Hepatocyte (in vitro differentiated cells): ENCODE data around the gene UCHL3. TPM values are rescaled to one million over a fixed set of nuclear protein-coding genes. Genes with fewer than 3 reads are reported as not detected.

Experiments
- DNase-seq: peaks from one replicate; pipeline ENCODE4 v3.0.0-alpha.2; 2016; ENCODE audit warnings: low spot score
- H2AFZ ChIP-seq: fragments of 200-600 bp; sonication (generic); 2 replicates; pipeline ENCODE4 v1.6.0; 2016; ENCODE audit warnings: antibody characterized with exemption, mild to moderate bottlenecking
- H3K27ac ChIP-seq: fragments of 200-600 bp; sonication (generic); 2 replicates; pipeline ENCODE4 v1.5.1; 2016; ENCODE audit warnings: mild to moderate bottlenecking
- H3K27me3 ChIP-seq: fragments of 200-600 bp; sonication (generic); 2 replicates; pipeline ENCODE4 v1.6.1; 2016
- H3K36me3 ChIP-seq: fragments of 200-600 bp; sonication (generic); replicated peaks from 2 replicates; pipeline ENCODE4 v1.5.1; 2016; ENCODE audit warnings: low read depth; ENCODE audit not compliant: insufficient read depth
- H3K4me1 ChIP-seq: fragments of 200-600 bp; sonication (generic); 2 replicates; pipeline ENCODE4 v1.5.1; 2016; ENCODE audit warnings: mild to moderate bottlenecking, moderate library complexity; ENCODE audit not compliant: insufficient read depth
- H3K4me2 ChIP-seq: fragments of 200-600 bp; sonication (generic); 2 replicates; pipeline ENCODE4 v1.6.0; 2016
- H3K4me3 ChIP-seq: fragments of 200-600 bp; sonication (generic); 2 replicates; pipeline ENCODE4 v1.5.1; 2016; ENCODE audit warnings: mild to moderate bottlenecking
- H3K79me2 ChIP-seq: fragments of 200-600 bp; sonication (generic); 2 replicates; pipeline ENCODE4 v1.6.0; 2017; ENCODE audit warnings: mild to moderate bottlenecking
- H3K9me2 ChIP-seq: fragments of 200-600 bp; sonication (generic); replicated peaks from 2 replicates; pipeline ENCODE4 v1.6.0; 2017; ENCODE audit warnings: mild to moderate bottlenecking; ENCODE audit not compliant: insufficient read depth
- H3K9me3 ChIP-seq: fragments of 200-600 bp; sonication (generic); 2 replicates; pipeline ENCODE4 v1.5.1; 2016; ENCODE audit warnings: low read depth, mild to moderate bottlenecking
- H4K20me1 ChIP-seq: fragments of 200-600 bp; sonication (generic); 2 replicates; pipeline ENCODE4 v1.6.0; 2016; ENCODE audit warnings: mild to moderate bottlenecking; ENCODE audit not compliant: insufficient read depth, poor library complexity, severe bottlenecking
- EZH2 ChIP-seq: fragments of 200-600 bp; sonication (generic); IDR thresholded peaks from 2 replicates; pipeline ENCODE4 v1.6.1; 2016; ENCODE audit warnings: antibody characterized with exemption, mild to moderate bottlenecking, borderline replicate concordance
- EZH2phosphoT487 ChIP-seq: fragments of 200-600 bp; sonication (generic); IDR thresholded peaks from one replicate; pipeline ENCODE4 v1.6.1; 2018; ENCODE audit warnings: antibody characterized with exemption, mild to moderate bottlenecking, low read depth, moderate library complexity; ENCODE audit not compliant: unreplicated experiment, severe bottlenecking
- WGBS: methylation state at CpG from one replicate; pipeline ENCODE4 v1.1.6; 2016; ENCODE audit warnings: low lambda C conversion rate; ENCODE audit errors: missing lambda C conversion rate; 5-methylcytosine and 5-hydroxymethylcytosine counted together
- polyA plus RNA-seq: library from polyadenylated mRNA; unstranded; fragments of >200 nt; fragmentation: Nextera tagmentation; extraction: Ambion mirVana; gene quantifications from 2 replicates; pipeline ENCODE4 v1.2.1, GENCODE V29; 2016
- total RNA-seq: library from RNA; depleted of rRNA; stranded (reverse); fragments of >200 nt; gene quantifications from 2 replicates; pipeline ENCODE4 v1.2.3, GENCODE V29; 2014
- TF ChIP-seq, protein P1 (sequence below): fragments of 200-600 bp; sonication (generic); IDR thresholded peaks from 2 replicates; pipeline ENCODE4 v1.5.1; 2016; ENCODE audit warnings: antibody characterized with exemption, mild to moderate bottlenecking; ENCODE audit not compliant: poor library complexity

UCHL3 gene
- total and polyA plus RNA-seq, 2 experiments from 2014 or later = 42.0 to 77.5 TPM

- H2AFZ ChIP-seq = no peak overlapping the region
- H3K9me2 ChIP-seq = no peaks in the 10 kb centered on the region
- H3K4me2 ChIP-seq = no peak overlapping the region
- H3K27me3 ChIP-seq = no peaks in the 10 kb centered on the region
- H3K4me3 ChIP-seq = no peak overlapping the region
- no peaks in the 10 kb centered on the region for H3K4me1 ChIP-seq
- H4K20me1 ChIP-seq = no peaks in the 10 kb centered on the region
- H3K79me2 ChIP-seq = no peaks in the 10 kb centered on the region
- DNase-seq = no peak
- H3K9me3 ChIP-seq = peaks cover 3% of the 10 kb centered on the region
- WGBS = 97% methylated on average over 3 of the region's 3 CpGs
- TF ChIP-seq EZH2 (no peak), EZH2phosphoT487 (no peak)
- TF ChIP-seq, protein P1, sequence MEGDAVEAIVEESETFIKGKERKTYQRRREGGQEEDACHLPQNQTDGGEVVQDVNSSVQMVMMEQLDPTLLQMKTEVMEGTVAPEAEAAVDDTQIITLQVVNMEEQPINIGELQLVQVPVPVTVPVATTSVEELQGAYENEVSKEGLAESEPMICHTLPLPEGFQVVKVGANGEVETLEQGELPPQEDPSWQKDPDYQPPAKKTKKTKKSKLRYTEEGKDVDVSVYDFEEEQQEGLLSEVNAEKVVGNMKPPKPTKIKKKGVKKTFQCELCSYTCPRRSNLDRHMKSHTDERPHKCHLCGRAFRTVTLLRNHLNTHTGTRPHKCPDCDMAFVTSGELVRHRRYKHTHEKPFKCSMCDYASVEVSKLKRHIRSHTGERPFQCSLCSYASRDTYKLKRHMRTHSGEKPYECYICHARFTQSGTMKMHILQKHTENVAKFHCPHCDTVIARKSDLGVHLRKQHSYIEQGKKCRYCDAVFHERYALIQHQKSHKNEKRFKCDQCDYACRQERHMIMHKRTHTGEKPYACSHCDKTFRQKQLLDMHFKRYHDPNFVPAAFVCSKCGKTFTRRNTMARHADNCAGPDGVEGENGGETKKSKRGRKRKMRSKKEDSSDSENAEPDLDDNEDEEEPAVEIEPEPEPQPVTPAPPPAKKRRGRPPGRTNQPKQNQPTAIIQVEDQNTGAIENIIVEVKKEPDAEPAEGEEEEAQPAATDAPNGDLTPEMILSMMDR = no peak
- H3K36me3 ChIP-seq = no peaks in the 10 kb centered on the region
- no peak overlapping the region for H3K27ac ChIP-seq
These were observed 29.9 kb downstream of the UCHL3 start for GRCh38 chr13:75579529-75579928.

DNA sequence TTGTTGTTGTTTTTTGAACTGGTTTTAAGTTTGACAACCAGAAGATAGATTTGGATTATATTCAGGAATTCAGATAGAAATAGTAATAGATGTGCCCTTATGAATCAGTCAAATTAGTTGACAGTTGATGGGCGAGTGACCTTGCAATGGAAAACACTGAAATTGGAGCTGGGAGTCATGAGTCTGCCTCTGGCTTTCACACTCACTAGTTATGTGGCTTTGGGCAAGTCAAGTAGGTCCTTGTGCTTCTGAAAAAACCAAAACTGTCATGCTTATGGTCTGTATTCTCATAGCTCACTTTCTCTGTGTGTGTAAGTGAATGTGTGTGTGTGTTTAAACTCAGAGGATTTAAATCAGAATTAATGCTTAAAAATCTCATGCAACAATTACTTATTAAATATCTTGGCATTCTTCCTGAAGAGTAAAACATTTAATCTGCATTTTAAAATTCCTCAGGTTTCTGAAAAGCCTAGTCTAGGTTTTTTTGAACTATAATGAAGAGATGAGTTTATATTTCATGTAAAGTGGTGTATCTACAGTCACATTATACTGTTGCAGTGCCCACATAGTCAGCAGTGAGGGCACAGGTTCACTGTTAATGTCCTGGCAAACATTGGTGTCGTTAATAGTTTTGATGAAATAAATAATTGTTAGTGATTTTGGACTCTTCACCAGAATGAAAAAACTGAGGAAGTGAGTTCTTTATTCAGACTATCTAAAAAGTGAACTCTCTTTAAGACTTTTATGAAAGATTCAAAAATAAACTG, 32.5 kb downstream of the UCHL3 start:
- Histone ChIP-seq H3K36me3 (no peaks in the 10 kb centered on the region), H3K27me3 (no peaks in the 10 kb centered on the region), H3K4me3 (no peak overlapping the region), H3K4me2 (no peak overlapping the region), H3K9me3 (peaks cover 6% of the 10 kb centered on the region), H3K27ac (no peak overlapping the region), H3K9me2 (no peaks in the 10 kb centered on the region), H2AFZ (no peak overlapping the region), H4K20me1 (no peaks in the 10 kb centered on the region), H3K4me1 (no peaks in the 10 kb centered on the region), H3K79me2 (no peaks in the 10 kb centered on the region)
- WGBS = 77% methylated on average over 2 of the region's 2 CpGs
- no peak for TF ChIP-seq EZH2phosphoT487
- TF ChIP-seq, protein P1 = no peak
- TF ChIP-seq EZH2 = no peak
- no peak for DNase-seq

DNA sequence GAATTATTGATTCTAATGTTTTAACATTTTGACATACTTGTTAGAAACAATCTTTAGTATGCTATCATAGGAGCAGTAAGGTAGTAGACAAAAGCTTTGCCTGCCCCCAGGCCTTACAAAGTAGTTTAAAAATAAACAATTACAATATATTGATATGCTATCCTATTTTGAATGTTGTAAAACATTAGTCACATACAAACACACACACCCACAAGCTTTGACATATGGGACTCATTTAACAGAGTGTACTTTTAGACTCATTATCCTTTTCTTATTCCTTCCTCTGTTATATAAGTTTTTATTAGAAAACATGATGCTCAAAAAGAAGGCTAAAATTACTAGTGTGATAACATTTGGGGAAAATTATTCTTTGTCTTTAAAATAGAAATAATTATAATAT, 33.5 kb downstream of the UCHL3 start:
- TF ChIP-seq EZH2 (no peak), EZH2phosphoT487 (no peak)
- TF ChIP-seq, protein P1 = no peak
- no peaks in the 10 kb centered on the region for H3K27me3 ChIP-seq
- no peak overlapping the region for H3K4me3 ChIP-seq
- H2AFZ ChIP-seq = no peak overlapping the region
- no peaks in the 10 kb centered on the region for H3K4me1 ChIP-seq
- H4K20me1 ChIP-seq = no peaks in the 10 kb centered on the region
- no peak overlapping the region for H3K27ac ChIP-seq
- no peaks in the 10 kb centered on the region for H3K9me2 ChIP-seq
- H3K4me2 ChIP-seq = no peak overlapping the region
- H3K9me3 ChIP-seq = peaks cover 6% of the 10 kb centered on the region
- no peak for DNase-seq
- no peaks in the 10 kb centered on the region for H3K36me3 ChIP-seq
- H3K79me2 ChIP-seq = no peaks in the 10 kb centered on the region
